H4 (cell line): ENCODE data around the gene HAGHL. TPM values are rescaled to one million over a fixed set of nuclear protein-coding genes. Genes with fewer than 3 reads are reported as not detected.

Experiments used
- DNase-seq: peaks from one replicate; pipeline ENCODE4 v3.0.0-alpha.2; 2015; ENCODE audit warnings: low spot score
- total RNA-seq: library from RNA; depleted of rRNA; stranded (reverse); fragments of >200 nt; shearing (Covaris generic); gene quantifications from 2 replicates; pipeline ENCODE4 v1.2.3, GENCODE V29; 2014

HAGHL gene
- total RNA-seq, 1 experiment from 2014 or later = 4.1 TPM

DNA sequence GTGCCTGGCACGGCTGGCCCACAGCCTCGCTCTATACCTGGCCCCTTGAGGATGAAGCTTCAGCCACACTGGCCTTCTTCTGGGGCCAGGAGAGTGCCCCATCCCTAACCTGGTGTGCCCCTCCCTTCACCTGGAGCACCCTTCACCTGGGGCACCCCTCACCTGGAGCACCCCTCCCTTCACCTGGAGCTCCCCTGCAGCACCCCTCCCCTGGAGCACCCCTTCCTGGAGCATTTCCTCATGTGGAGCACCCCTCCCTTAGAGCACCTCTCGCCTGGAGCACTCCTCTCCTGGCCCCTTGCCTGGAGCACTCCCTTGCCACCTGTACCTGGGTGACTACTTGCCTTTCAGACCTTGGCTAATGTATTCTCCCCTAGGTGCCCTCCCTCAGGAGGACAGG, 18.9 kb upstream of the HAGHL start:
- DNase-seq = no peak

- DNase-seq = no peak
Observed at GRCh38 chr16:708959-709358, 17.9 kb upstream of the HAGHL start.

- peak; percentile 58 for DNase-seq
Observed at GRCh38 chr16:709566-710499, 17.1 kb upstream of the HAGHL start.

DNA sequence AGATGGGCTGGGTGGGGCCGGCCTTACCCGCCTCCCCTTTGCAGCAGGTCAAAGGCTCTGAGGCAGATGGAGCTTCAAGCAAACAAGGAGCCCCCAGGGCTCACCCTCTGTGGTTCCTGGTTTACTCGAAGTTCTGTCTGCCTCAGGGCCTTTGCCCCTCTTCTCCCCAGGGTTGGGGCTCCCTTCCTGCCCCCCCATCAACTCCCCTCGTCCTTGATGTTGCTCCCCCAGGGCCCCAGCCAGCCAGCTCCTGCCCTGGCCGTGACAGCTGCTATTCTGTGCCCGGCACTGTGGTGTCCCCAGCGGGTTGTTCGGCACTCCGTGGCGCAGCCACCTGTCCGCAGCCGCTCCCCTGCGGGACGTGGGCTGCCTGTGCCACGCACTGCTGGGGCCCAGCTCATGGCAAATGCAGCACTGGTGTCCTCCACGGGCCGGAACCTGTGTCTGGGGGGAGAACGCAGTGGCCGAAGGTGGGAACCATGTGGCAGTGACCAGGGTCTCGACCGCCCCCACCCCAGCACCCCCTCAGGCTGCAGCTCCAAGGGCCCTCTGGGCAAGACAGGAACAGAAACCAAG, 16.3 kb upstream of the HAGHL start:
- no peak for DNase-seq

DNA sequence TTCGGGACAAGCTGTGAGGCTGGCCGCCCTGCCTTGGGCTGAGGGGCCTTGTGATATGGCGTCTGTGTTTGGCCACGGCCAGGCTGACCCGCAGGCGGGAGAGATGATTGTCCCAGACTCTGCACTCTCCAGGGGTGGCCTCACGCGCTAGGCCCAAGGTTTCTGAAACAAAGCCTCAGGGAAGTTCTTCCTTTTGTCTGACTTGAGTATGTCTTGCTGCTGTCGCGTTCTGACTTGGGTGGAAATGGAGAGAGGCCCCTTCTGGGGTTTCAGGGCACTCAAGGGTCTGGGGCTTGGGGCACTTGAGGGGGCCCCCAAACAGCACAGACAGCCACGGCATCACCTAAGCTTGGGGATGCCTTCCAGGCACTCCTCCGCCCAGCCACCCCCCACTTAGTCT, 15.8 kb upstream of the HAGHL start:
- no peak for DNase-seq

DNA sequence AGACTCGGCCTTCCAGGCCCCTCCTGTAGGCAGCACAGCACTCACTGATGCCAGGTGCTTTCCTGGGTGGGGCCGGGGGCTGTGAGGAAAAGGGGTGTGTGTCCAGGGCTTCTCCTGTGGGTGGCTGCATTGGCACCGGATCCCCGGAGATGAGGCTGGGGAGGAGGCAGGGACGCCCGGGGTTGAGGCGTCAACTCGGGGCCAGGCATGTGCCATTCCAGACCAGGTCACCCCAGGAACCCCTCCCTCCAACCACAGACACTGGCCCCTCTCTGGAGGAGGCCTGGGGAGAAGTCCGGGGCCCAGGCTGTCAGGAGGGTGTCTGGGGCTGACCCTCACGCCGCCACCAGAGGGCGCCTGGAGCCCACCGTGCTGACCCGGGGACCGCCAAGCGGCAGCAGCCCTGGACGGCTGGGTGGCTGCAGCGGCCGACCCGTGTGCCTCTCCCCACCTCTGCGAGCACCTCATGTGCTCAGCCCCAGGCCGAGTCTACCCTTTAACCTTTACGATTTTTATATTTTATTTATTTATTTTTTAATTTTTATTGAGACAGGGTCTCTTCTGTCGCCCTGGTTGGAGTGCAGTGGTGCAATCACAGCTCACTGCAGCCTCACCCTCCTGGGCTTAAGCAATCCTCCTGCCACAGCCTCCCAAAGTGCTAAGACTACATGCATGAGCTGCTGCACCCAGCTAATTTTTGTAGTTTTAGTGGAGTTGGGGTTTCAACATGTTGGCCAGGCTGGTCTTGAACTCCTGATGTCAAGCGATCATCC, 15.2 kb upstream of the HAGHL start:
- peak; percentile 42 for DNase-seq

- peak; percentile 83 for DNase-seq
Observed at GRCh38 chr16:712740-713250, 14.1 kb upstream of the HAGHL start.

GRCh38 chr16:714079-714478, 12.8 kb upstream of the HAGHL start:
- DNase-seq = no peak

DNA sequence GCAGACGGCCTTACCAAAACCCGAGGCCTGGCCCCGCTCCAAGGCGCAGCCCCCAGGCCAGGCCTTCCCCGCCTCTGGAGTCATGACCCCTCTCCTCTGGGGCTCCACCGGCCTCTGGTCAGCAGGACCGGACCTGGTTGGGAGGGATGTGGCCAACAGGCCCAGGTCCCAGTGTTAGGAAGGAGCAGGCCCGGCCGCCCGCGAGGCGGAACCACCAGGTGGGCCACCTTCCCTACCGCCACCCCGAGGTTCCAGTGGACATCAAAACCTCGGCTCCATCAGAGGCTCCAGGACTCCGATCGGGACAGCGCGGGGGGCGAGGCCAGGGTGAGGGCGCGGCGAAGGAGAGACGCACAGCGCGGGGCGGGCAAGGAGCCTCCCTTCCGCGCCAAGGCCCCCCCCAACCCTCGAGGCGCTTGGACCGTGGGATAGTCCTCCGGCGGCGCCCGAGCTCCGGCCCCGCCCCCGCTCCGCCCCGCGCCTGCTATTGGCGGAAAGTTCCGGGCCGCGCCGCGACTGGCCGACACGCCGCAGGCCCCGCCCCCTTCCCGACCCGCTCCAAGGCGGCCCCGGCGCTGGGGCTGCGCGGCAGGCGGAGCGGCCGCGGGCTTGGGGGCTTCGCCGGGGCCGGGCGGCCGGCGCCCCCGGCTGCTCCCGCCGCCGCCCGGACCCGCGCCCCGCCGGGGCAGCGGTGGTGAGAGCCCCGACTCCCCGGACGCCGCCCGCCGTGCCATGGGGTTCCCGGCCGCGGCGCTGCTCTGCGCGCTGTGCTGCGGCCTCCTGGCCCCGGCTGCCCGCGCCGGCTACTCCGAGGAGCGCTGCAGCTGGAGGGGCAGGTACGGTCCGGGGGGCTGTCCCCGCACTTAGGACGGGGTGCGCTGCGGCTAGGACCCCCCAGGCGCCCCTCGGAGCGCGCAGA, 12.1 kb upstream of the HAGHL start, which contains the start of gene METRN:
Gene METRN (plus strand): TSS at position 561 of the 919 bp plus-strand sequence. CDS start 172 bp downstream, at position 733.
- DNase-seq = peak; percentile 44

GRCh38 chr16:715477-716199, 11.3 kb upstream of the HAGHL start:
- no peak for DNase-seq

DNA sequence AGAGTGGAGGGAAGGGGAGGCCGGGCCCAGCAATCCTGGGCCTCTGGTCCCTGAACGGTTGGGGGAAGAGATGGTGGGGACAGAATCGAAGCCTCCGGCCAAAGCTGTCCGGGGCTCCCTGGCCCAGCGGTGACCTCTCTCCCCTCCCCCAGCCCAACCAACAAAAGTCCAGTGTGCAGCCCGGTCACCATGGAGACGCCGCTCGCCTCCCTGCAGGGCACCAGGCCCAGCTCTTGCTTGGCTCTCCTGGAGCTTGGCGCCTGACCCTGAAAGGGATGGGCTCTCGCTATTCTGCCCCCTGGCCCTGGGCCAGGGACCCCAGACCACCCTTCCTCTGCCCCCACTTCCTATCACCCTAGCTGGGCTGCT, 10.7 kb upstream of the HAGHL start:
- no peak for DNase-seq

- DNase-seq = no peak
Observed at GRCh38 chr16:716768-717325, 10.1 kb upstream of the HAGHL start.

GRCh38 chr16:717450-718245, 9.3 kb upstream of the HAGHL start:
- DNase-seq = no peak

DNA sequence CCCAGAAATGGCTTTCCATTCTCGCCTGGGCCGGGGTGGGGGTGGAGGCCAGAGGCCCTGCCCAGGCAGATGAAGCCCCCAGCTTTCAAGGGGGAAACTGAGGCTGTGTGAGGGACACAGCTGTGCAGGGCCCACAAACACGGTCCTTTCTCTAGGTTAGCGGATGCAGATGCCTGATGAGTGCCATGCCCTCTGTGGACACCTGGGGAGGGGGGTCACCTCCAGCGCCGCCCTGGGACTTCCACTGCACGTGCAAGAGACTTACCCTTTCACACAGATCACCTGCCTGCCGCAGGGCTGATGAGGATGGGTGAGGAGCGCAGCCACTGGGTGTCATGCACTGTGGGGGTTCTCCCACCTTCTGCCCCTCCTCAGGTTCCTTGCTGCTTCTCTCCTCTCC, 8.5 kb upstream of the HAGHL start:
- DNase-seq = no peak

- DNase-seq = no peak
Observed at GRCh38 chr16:718922-719321, 8.0 kb upstream of the HAGHL start.

DNA sequence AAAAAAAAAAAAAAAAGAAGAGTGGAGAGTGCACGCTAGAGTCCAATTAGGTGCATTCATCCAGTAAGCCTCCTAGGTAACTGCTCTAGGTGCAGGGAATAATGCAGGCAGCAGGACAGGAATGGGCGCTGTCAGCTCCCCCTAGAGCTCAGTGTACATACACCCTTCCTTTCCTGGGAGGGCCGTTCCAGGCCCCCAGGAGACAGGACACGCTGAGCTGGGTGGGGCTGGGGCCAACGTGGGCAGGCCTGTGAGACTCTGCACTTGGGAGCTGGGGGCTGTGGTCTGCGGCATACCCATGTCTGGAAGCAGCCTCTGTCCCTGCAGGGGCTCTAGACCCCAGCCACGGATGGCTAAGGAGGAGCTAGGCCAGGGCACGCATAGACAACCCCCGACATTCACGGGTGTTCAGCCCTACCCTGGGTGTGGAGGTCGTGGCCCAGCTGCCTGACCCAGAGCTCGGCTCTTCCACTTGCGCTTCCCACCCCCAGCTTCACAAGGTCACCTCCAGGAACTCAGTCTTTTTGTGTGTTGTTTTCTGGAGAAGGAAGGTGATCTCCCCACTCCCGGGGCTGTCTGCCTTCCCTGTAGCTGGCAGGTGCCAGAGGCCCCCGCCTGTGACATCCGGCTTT, 7.0 kb upstream of the HAGHL start:
- no peak for DNase-seq

- DNase-seq = peak; percentile 60
Observed at GRCh38 chr16:720447-720989, 6.4 kb upstream of the HAGHL start.

GRCh38 chr16:720990-721764, 5.7 kb upstream of the HAGHL start, which contains the start of gene ANTKMT:
Gene ANTKMT, plus strand, starts transcription at chr16:721146. Its CDS starts 129 bp downstream, at chr16:721275.
- DNase-seq = peak; percentile 65
